ENCODE results near the gene CROCC.

The CROCC gene

GRCh38 chr1:16999863-17000262, 78.1 kb downstream of the CROCC start:
- Histone ChIP-seq H3K36me3 (ENCODE audit: control insufficient read depth in 1 of 2, insufficient read depth in 2 of 2, low read length in 2 of 2) (peaks cover 25 to 64% of the 10 kb centered on the region in 2 donors), H3K4me1 (ENCODE audit: control insufficient read depth in 1 of 2, insufficient read depth in 2 of 2, low read length in 2 of 2) (no peaks in the 10 kb centered on the region), H3K9me3 (ENCODE audit: control insufficient read depth in 1 of 2, low read length in 2 of 2) (no peaks in the 10 kb centered on the region), H3K27me3 (ENCODE audit: low read depth, low read length) (no peaks in the 10 kb centered on the region), H3K4me3 (ENCODE audit: low read depth in 1 of 2, low read length in 2 of 2) (no peak overlapping the region), H3K27ac (ENCODE audit: low read length) (no peak overlapping the region)

GRCh38 chr1:17001760-17002523, 80.2 kb downstream of the CROCC start:
- Histone ChIP-seq H3K27me3 (ENCODE audit: low read depth, low read length) (no peaks in the 10 kb centered on the region), H3K27ac (ENCODE audit: low read length) (no peak overlapping the region), H3K36me3 (ENCODE audit: control insufficient read depth in 1 of 2, insufficient read depth in 2 of 2, low read length in 2 of 2) (peaks cover 25 to 56% of the 10 kb centered on the region in 2 donors), H3K4me1 (ENCODE audit: control insufficient read depth in 1 of 2, insufficient read depth in 2 of 2, low read length in 2 of 2) (no peaks in the 10 kb centered on the region), H3K9me3 (ENCODE audit: control insufficient read depth in 1 of 2, low read length in 2 of 2) (no peaks in the 10 kb centered on the region), H3K4me3 (ENCODE audit: low read depth in 1 of 2, low read length in 2 of 2) (no peak overlapping the region)

- H3K4me1 ChIP-seq (ENCODE audit: control insufficient read depth in 1 of 2, insufficient read depth in 2 of 2, low read length in 2 of 2): no peaks in the 10 kb centered on the region
- H3K9me3 ChIP-seq (ENCODE audit: control insufficient read depth in 1 of 2, low read length in 2 of 2): no peaks in the 10 kb centered on the region
- H3K36me3 ChIP-seq (ENCODE audit: control insufficient read depth in 1 of 2, insufficient read depth in 2 of 2, low read length in 2 of 2): peaks cover 25 to 53% of the 10 kb centered on the region in 2 donors
- no peaks in the 10 kb centered on the region for H3K27me3 ChIP-seq (ENCODE audit: low read depth, low read length)
- H3K27ac ChIP-seq (ENCODE audit: low read length): no peak overlapping the region
- no peak overlapping the region for H3K4me3 ChIP-seq (ENCODE audit: low read depth in 1 of 2, low read length in 2 of 2)
Observed at GRCh38 chr1:17002524-17002902, 80.8 kb downstream of the CROCC start.

GRCh38 chr1:17004466-17005364, 83.0 kb downstream of the CROCC start:
- Histone ChIP-seq H3K9me3 (ENCODE audit: control insufficient read depth in 1 of 2, low read length in 2 of 2) (no peaks in the 10 kb centered on the region), H3K4me3 (ENCODE audit: low read depth in 1 of 2, low read length in 2 of 2) (no peak overlapping the region), H3K4me1 (ENCODE audit: control insufficient read depth in 1 of 2, insufficient read depth in 2 of 2, low read length in 2 of 2) (peaks cover 0 to 4% of the 10 kb centered on the region in 2 donors), H3K27me3 (ENCODE audit: low read depth, low read length) (no peaks in the 10 kb centered on the region), H3K36me3 (ENCODE audit: control insufficient read depth in 1 of 2, insufficient read depth in 2 of 2, low read length in 2 of 2) (peaks cover 18 to 41% of the 10 kb centered on the region in 2 donors), H3K27ac (ENCODE audit: low read length) (no peak overlapping the region)

GRCh38 chr1:17005365-17005740, 83.6 kb downstream of the CROCC start:
- H3K9me3 ChIP-seq (ENCODE audit: control insufficient read depth in 1 of 2, low read length in 2 of 2): no peaks in the 10 kb centered on the region
- no peaks in the 10 kb centered on the region for H3K27me3 ChIP-seq (ENCODE audit: low read depth, low read length)
- no peak overlapping the region for H3K4me3 ChIP-seq (ENCODE audit: low read depth in 1 of 2, low read length in 2 of 2)
- no peak overlapping the region for H3K27ac ChIP-seq (ENCODE audit: low read length)
- H3K4me1 ChIP-seq (ENCODE audit: control insufficient read depth in 1 of 2, insufficient read depth in 2 of 2, low read length in 2 of 2): peaks cover 1 to 10% of the 10 kb centered on the region in 2 donors
- H3K36me3 ChIP-seq (ENCODE audit: control insufficient read depth in 1 of 2, insufficient read depth in 2 of 2, low read length in 2 of 2): peaks cover 18 to 38% of the 10 kb centered on the region in 2 donors

- Histone ChIP-seq H3K4me3 (ENCODE audit: low read depth in 1 of 2, low read length in 2 of 2) (no peak overlapping the region), H3K9me3 (ENCODE audit: control insufficient read depth in 1 of 2, low read length in 2 of 2) (no peaks in the 10 kb centered on the region), H3K36me3 (ENCODE audit: control insufficient read depth in 1 of 2, insufficient read depth in 2 of 2, low read length in 2 of 2) (peaks cover 15 to 30% of the 10 kb centered on the region in 2 donors), H3K27me3 (ENCODE audit: low read depth, low read length) (no peaks in the 10 kb centered on the region), H3K27ac (ENCODE audit: low read length) (no peak overlapping the region), H3K4me1 (ENCODE audit: control insufficient read depth in 1 of 2, insufficient read depth in 2 of 2, low read length in 2 of 2) (peaks cover 6 to 23% of the 10 kb centered on the region in 2 donors)
Observed at GRCh38 chr1:17007121-17007520, 85.4 kb downstream of the CROCC start.

GRCh38 chr1:17008208-17008855, 86.6 kb downstream of the CROCC start:
- no peak overlapping the region for H3K4me3 ChIP-seq (ENCODE audit: low read depth in 1 of 2, low read length in 2 of 2)

GRCh38 chr1:17009706-17010105, 88.0 kb downstream of the CROCC start:
- H3K36me3 ChIP-seq (ENCODE audit: control insufficient read depth in 1 of 2, insufficient read depth in 2 of 2, low read length in 2 of 2): peaks cover 0 to 8% of the 10 kb centered on the region in 2 donors
- H3K9me3 ChIP-seq (ENCODE audit: control insufficient read depth in 1 of 2, low read length in 2 of 2): no peaks in the 10 kb centered on the region
- H3K4me3 ChIP-seq (ENCODE audit: low read depth in 1 of 2, low read length in 2 of 2): no peak overlapping the region
- H3K4me1 ChIP-seq (ENCODE audit: control insufficient read depth in 1 of 2, insufficient read depth in 2 of 2, low read length in 2 of 2): peaks cover 6 to 27% of the 10 kb centered on the region in 2 donors
- H3K27me3 ChIP-seq (ENCODE audit: low read depth, low read length): no peaks in the 10 kb centered on the region
- H3K27ac ChIP-seq (ENCODE audit: low read length): no peak overlapping the region

More at GRCh38 chr1:17008208-17008855, 86.6 kb downstream of the CROCC start:
- Histone ChIP-seq H3K9me3 (ENCODE audit: control insufficient read depth in 1 of 2, low read length in 2 of 2) (no peaks in the 10 kb centered on the region), H3K27ac (ENCODE audit: low read length) (no peak overlapping the region), H3K36me3 (ENCODE audit: control insufficient read depth in 1 of 2, insufficient read depth in 2 of 2, low read length in 2 of 2) (peaks cover 8 to 18% of the 10 kb centered on the region in 2 donors), H3K4me1 (ENCODE audit: control insufficient read depth in 1 of 2, insufficient read depth in 2 of 2, low read length in 2 of 2) (peaks cover 6 to 27% of the 10 kb centered on the region in 2 donors), H3K27me3 (ENCODE audit: low read depth, low read length) (no peaks in the 10 kb centered on the region)

GRCh38 chr1:17011092-17011438, 89.3 kb downstream of the CROCC start:
- H3K27ac ChIP-seq (ENCODE audit: low read length): no peak overlapping the region
- peak overlapping the region; percentile 65 to 90 for H3K4me3 ChIP-seq (ENCODE audit: low read depth in 1 of 2, low read length in 2 of 2)
- H3K9me3 ChIP-seq (ENCODE audit: control insufficient read depth in 1 of 2, low read length in 2 of 2): no peaks in the 10 kb centered on the region
- H3K36me3 ChIP-seq (ENCODE audit: control insufficient read depth in 1 of 2, insufficient read depth in 2 of 2, low read length in 2 of 2): no peaks in the 10 kb centered on the region
- H3K27me3 ChIP-seq (ENCODE audit: low read depth, low read length): no peaks in the 10 kb centered on the region
- peaks cover 6 to 27% of the 10 kb centered on the region in 2 donors for H3K4me1 ChIP-seq (ENCODE audit: control insufficient read depth in 1 of 2, insufficient read depth in 2 of 2, low read length in 2 of 2)

- H3K4me1 ChIP-seq (ENCODE audit: control insufficient read depth in 1 of 2, insufficient read depth in 2 of 2, low read length in 2 of 2): peaks cover 6 to 27% of the 10 kb centered on the region in 2 donors
- peak within 1 kb of the TSS; percentile 65 to 90 for H3K4me3 ChIP-seq (ENCODE audit: low read depth in 1 of 2, low read length in 2 of 2)
- no peaks in the 10 kb centered on the region for H3K27me3 ChIP-seq (ENCODE audit: low read depth, low read length)
- H3K27ac ChIP-seq (ENCODE audit: low read length): no peak within 1 kb of the TSS
- H3K9me3 ChIP-seq (ENCODE audit: control insufficient read depth in 1 of 2, low read length in 2 of 2): no peaks in the 10 kb centered on the region
- no peaks in the 10 kb centered on the region for H3K36me3 ChIP-seq (ENCODE audit: control insufficient read depth in 1 of 2, insufficient read depth in 2 of 2, low read length in 2 of 2)
Observed at GRCh38 chr1:17011439-17012307, 89.9 kb downstream of the CROCC start, which contains the start of gene ATP13A2. Gene ATP13A2, minus strand, starts transcription at chr1:17011928. Its CDS starts 190 bp downstream, at chr1:17011738.
